ENCODE results near the gene KLHL21. TPM values are rescaled to one million over a fixed set of nuclear protein-coding genes. Genes with fewer than 3 reads are reported as not detected.

Gene KLHL21
- total and polyA plus RNA-seq, 9 donors = 14.4 to 40.4 (median 34.4) TPM

GRCh38 chr1:6614929-6615785 is 12.5 kb upstream of the KLHL21 start:
- no peaks in the 10 kb centered on the region for H3K27me3 ChIP-seq
- peak overlapping the region; percentile 99 for H3K4me3 ChIP-seq
- 1 to 2% (median 1%) methylated on average over 52 to 82 of the region's 82 CpGs for WGBS, 3 donors
- H3K4me1 ChIP-seq (ENCODE audit: insufficient read depth) = peaks cover 4% of the 10 kb centered on the region
- peak in 3 of 5 donors; percentile 54 to 67 (median 67) for DNase-seq
- H3K9me3 ChIP-seq = no peaks in the 10 kb centered on the region
- intact Hi-C loops (cut with DNase I) = no loop called here
- peak overlapping the region; percentile 85 to 88 for H3K27ac ChIP-seq
- TF ChIP-seq CTCF (IDR thresholded peaks at IDR 0.05) = no peak
- TF ChIP-seq POLR2A (IDR thresholded peaks at IDR 0.05) = no peak
- no peak for TF ChIP-seq EP300 (IDR thresholded peaks at IDR 0.05)
- H3K36me3 ChIP-seq = no peaks in the 10 kb centered on the region

- no peaks in the 10 kb centered on the region for H3K27me3 ChIP-seq
- no peaks in the 10 kb centered on the region for H3K9me3 ChIP-seq
- no peaks in the 10 kb centered on the region for H3K36me3 ChIP-seq
- peak; percentile 79 to 87 (median 85) for DNase-seq
- peak overlapping the region; percentile 99 for H3K4me3 ChIP-seq
- peaks cover 6% of the 10 kb centered on the region for H3K4me1 ChIP-seq (ENCODE audit: insufficient read depth)
- TF ChIP-seq EP300 (IDR thresholded peaks at IDR 0.05) (no peak), CTCF (IDR thresholded peaks at IDR 0.05) (no peak), POLR2A (IDR thresholded peaks at IDR 0.05) (no peak)
- peak overlapping the region; percentile 85 to 88 for H3K27ac ChIP-seq
- intact Hi-C loops (cut with DNase I) = no loop called here
- 1 to 2% (median 1%) methylated on average over 34 to 114 of the region's 117 CpGs for WGBS, 3 donors
These were observed 11.6 kb upstream of the KLHL21 start for GRCh38 chr1:6614019-6614928.

GRCh38 chr1:6613361-6614018 is 10.8 kb upstream of the KLHL21 start, which contains the start of gene PHF13:
Gene PHF13 (plus strand): TSS chr1:6613731. CDS start chr1:6614067, 336 bp downstream.
- peak within 1 kb of the TSS; percentile 99 for H3K4me3 ChIP-seq
- WGBS, 3 donors = 0 to 1% (median 0%) methylated on average over 31 to 84 of the region's 84 CpGs
- intact Hi-C loops (cut with DNase I) = no loop called here
- no peaks in the 10 kb centered on the region for H3K9me3 ChIP-seq
- H3K27ac ChIP-seq = peak within 1 kb of the TSS; percentile 85 to 98
- H3K4me1 ChIP-seq (ENCODE audit: insufficient read depth) = peaks cover 6% of the 10 kb centered on the region
- no peaks in the 10 kb centered on the region for H3K36me3 ChIP-seq
- no peaks in the 10 kb centered on the region for H3K27me3 ChIP-seq
- TF ChIP-seq POLR2A (IDR thresholded peaks at IDR 0.05) (peak; percentile 77), CTCF (IDR thresholded peaks at IDR 0.05) (peak in 1 of 3 donors; percentile 20), EP300 (IDR thresholded peaks at IDR 0.05) (peak; percentile 68)
- DNase-seq = peak; percentile 100

Data from ovary (tissue), 9 donors.